Stimulated activated CD4-positive, alpha-beta T cell treated with anti-CD3 and anti-CD28 coated beads, TNF-alpha, amount 100 ng/mL, for 48 hours (primary cell): Measurements from ENCODE around the gene TEKT2.

Experiments
- DNase-seq, 3 donors: peaks; one replicate each; pipeline ENCODE4 v3.0.0-alpha.2; 2020; ENCODE audit warnings: low read depth in 3 of 3

TEKT2 gene

GRCh38 chr1:36128126-36128904, 44.4 kb downstream of the TEKT2 start:
- no peak for DNase-seq

GRCh38 chr1:36128905-36129206, 45.0 kb downstream of the TEKT2 start:
- no peak for DNase-seq

- no peak for DNase-seq
Observed at GRCh38 chr1:36132029-36132428, 48.1 kb downstream of the TEKT2 start.

- DNase-seq: no peak
Observed at GRCh38 chr1:36133484-36133883, 49.6 kb downstream of the TEKT2 start.

GRCh38 chr1:36134031-36134430, 50.1 kb downstream of the TEKT2 start:
- DNase-seq: no peak

- no peak for DNase-seq
Observed at GRCh38 chr1:36134505-36135329, 50.8 kb downstream of the TEKT2 start.

GRCh38 chr1:36135330-36135667, 51.4 kb downstream of the TEKT2 start:
- no peak for DNase-seq

- DNase-seq: no peak
Observed at GRCh38 chr1:36135796-36136195, 51.9 kb downstream of the TEKT2 start.

GRCh38 chr1:36136535-36136934, 52.6 kb downstream of the TEKT2 start:
- no peak for DNase-seq

- no peak for DNase-seq
Observed at GRCh38 chr1:36137226-36137625, 53.3 kb downstream of the TEKT2 start.

GRCh38 chr1:36137776-36138175, 53.9 kb downstream of the TEKT2 start:
- no peak for DNase-seq
